ENCODE data around the gene ITGAV.

Gene ITGAV

GRCh38 chr2:186688813-186689212 lies 99.0 kb downstream of the ITGAV start:
- no CpG with 5 or more reads among the region's 3 CpGs for WGBS (ENCODE audit: extremely low coverage, insufficient coverage, insufficient read length)
- no peak overlapping the region for H3K14ac ChIP-seq (ENCODE audit: low read length)
- H3K27me3 ChIP-seq (ENCODE audit: insufficient read depth, low read length): no peaks in the 10 kb centered on the region
- H4K12ac ChIP-seq (ENCODE audit: low read depth, low read length): no peak overlapping the region
- no peak overlapping the region for H3K23ac ChIP-seq (ENCODE audit: low read length)
- no peak overlapping the region for H2AFZ ChIP-seq (ENCODE audit: insufficient read depth, low read length, poor library complexity)
- H2BK12ac ChIP-seq (ENCODE audit: low read length): no peak overlapping the region
- no peak overlapping the region for H3K9ac ChIP-seq (ENCODE audit: low read length)
- H3K79me1 ChIP-seq (ENCODE audit: low read length): no peaks in the 10 kb centered on the region
- H3K36me3 ChIP-seq (ENCODE audit: control insufficient read depth in 1 of 2, insufficient read depth in 2 of 2, low read length in 2 of 2): no peaks in the 10 kb centered on the region
- peaks cover 0 to 4% of the 10 kb centered on the region in 2 experiments for H3K4me1 ChIP-seq (ENCODE audit: control insufficient read depth in 1 of 2, insufficient read depth in 2 of 2, low read length in 2 of 2)
- no peak overlapping the region for H3K27ac ChIP-seq (ENCODE audit: low read depth, low read length)
- H2AK5ac ChIP-seq (ENCODE audit: low read length): no peak overlapping the region
- no peak overlapping the region for H4K91ac ChIP-seq (ENCODE audit: low read depth, low read length)
- H3K4ac ChIP-seq (ENCODE audit: low read depth, low read length): no peak overlapping the region
- no peak for DNase-seq
- H3K4me3 ChIP-seq (ENCODE audit: low read depth, low read length): no peak overlapping the region
- H3K4me2 ChIP-seq (ENCODE audit: low read length): no peak overlapping the region
- H3K79me2 ChIP-seq (ENCODE audit: control insufficient read depth, insufficient read depth, low read length, poor library complexity): no peaks in the 10 kb centered on the region
- H3K18ac ChIP-seq (ENCODE audit: low read length): no peak overlapping the region
- no peak overlapping the region for H2BK5ac ChIP-seq (ENCODE audit: low read depth, low read length, poor library complexity)
- H4K8ac ChIP-seq (ENCODE audit: low read depth, low read length): no peak overlapping the region
- H2BK120ac ChIP-seq (ENCODE audit: insufficient read depth, low read length, poor library complexity): no peak overlapping the region
- H3K9me3 ChIP-seq (ENCODE audit: insufficient read depth, low read depth, low read length): no peaks in the 10 kb centered on the region

- H4K91ac ChIP-seq (ENCODE audit: low read depth, low read length): no peak overlapping the region
- DNase-seq: no peak
These were observed 100.9 kb downstream of the ITGAV start for GRCh38 chr2:186690786-186691185.

GRCh38 chr2:186691231-186691630 lies 101.4 kb downstream of the ITGAV start:
- Histone ChIP-seq H2BK5ac (ENCODE audit: low read depth, low read length, poor library complexity) (no peak overlapping the region), H4K91ac (ENCODE audit: low read depth, low read length) (no peak overlapping the region), H2BK120ac (ENCODE audit: insufficient read depth, low read length, poor library complexity) (no peak overlapping the region), H3K18ac (ENCODE audit: low read length) (no peak overlapping the region), H2BK12ac (ENCODE audit: low read length) (no peak overlapping the region), H3K27me3 (ENCODE audit: insufficient read depth, low read length) (no peaks in the 10 kb centered on the region), H3K4me2 (ENCODE audit: low read length) (no peak overlapping the region), H3K27ac (ENCODE audit: low read depth, low read length) (no peak overlapping the region), H4K8ac (ENCODE audit: low read depth, low read length) (no peak overlapping the region), H3K4me1 (ENCODE audit: control insufficient read depth in 1 of 2, insufficient read depth in 2 of 2, low read length in 2 of 2) (peaks cover 0 to 4% of the 10 kb centered on the region in 2 experiments), H3K36me3 (ENCODE audit: control insufficient read depth in 1 of 2, insufficient read depth in 2 of 2, low read length in 2 of 2) (no peaks in the 10 kb centered on the region), H2AK5ac (ENCODE audit: low read length) (no peak overlapping the region), H3K9ac (ENCODE audit: low read length) (no peak overlapping the region), H3K79me2 (ENCODE audit: control insufficient read depth, insufficient read depth, low read length, poor library complexity) (no peaks in the 10 kb centered on the region), H2AFZ (ENCODE audit: insufficient read depth, low read length, poor library complexity) (no peak overlapping the region), H3K14ac (ENCODE audit: low read length) (no peak overlapping the region), H3K4me3 (ENCODE audit: low read depth, low read length) (no peak overlapping the region), H3K79me1 (ENCODE audit: low read length) (peaks cover 4% of the 10 kb centered on the region), H3K23ac (ENCODE audit: low read length) (no peak overlapping the region), H3K4ac (ENCODE audit: low read depth, low read length) (no peak overlapping the region), H4K12ac (ENCODE audit: low read depth, low read length) (no peak overlapping the region), H3K9me3 (ENCODE audit: insufficient read depth, low read depth, low read length) (no peaks in the 10 kb centered on the region)
- no peak for DNase-seq

More at GRCh38 chr2:186690786-186691185, 100.9 kb downstream of the ITGAV start:
- no peak overlapping the region for H3K4ac ChIP-seq (ENCODE audit: low read depth, low read length)
- no peaks in the 10 kb centered on the region for H3K27me3 ChIP-seq (ENCODE audit: insufficient read depth, low read length)
- no peak overlapping the region for H3K27ac ChIP-seq (ENCODE audit: low read depth, low read length)
- no peak overlapping the region for H3K18ac ChIP-seq (ENCODE audit: low read length)
- H4K12ac ChIP-seq (ENCODE audit: low read depth, low read length): no peak overlapping the region
- H3K79me1 ChIP-seq (ENCODE audit: low read length): peaks cover 4% of the 10 kb centered on the region
- no peak overlapping the region for H3K23ac ChIP-seq (ENCODE audit: low read length)
- H3K4me3 ChIP-seq (ENCODE audit: low read depth, low read length): no peak overlapping the region
- no peak overlapping the region for H3K4me2 ChIP-seq (ENCODE audit: low read length)
- WGBS (ENCODE audit: extremely low coverage, insufficient coverage, insufficient read length): no CpG with 5 or more reads among the region's 2 CpGs
- no peak overlapping the region for H2BK120ac ChIP-seq (ENCODE audit: insufficient read depth, low read length, poor library complexity)
- no peaks in the 10 kb centered on the region for H3K79me2 ChIP-seq (ENCODE audit: control insufficient read depth, insufficient read depth, low read length, poor library complexity)
- H3K4me1 ChIP-seq (ENCODE audit: control insufficient read depth in 1 of 2, insufficient read depth in 2 of 2, low read length in 2 of 2): peaks cover 0 to 4% of the 10 kb centered on the region in 2 experiments
- H2AK5ac ChIP-seq (ENCODE audit: low read length): no peak overlapping the region
- no peak overlapping the region for H4K8ac ChIP-seq (ENCODE audit: low read depth, low read length)
- no peak overlapping the region for H2BK12ac ChIP-seq (ENCODE audit: low read length)
- H3K14ac ChIP-seq (ENCODE audit: low read length): no peak overlapping the region
- H3K36me3 ChIP-seq (ENCODE audit: control insufficient read depth in 1 of 2, insufficient read depth in 2 of 2, low read length in 2 of 2): no peaks in the 10 kb centered on the region
- H2AFZ ChIP-seq (ENCODE audit: insufficient read depth, low read length, poor library complexity): no peak overlapping the region
- H3K9ac ChIP-seq (ENCODE audit: low read length): no peak overlapping the region
- no peaks in the 10 kb centered on the region for H3K9me3 ChIP-seq (ENCODE audit: insufficient read depth, low read depth, low read length)
- no peak overlapping the region for H2BK5ac ChIP-seq (ENCODE audit: low read depth, low read length, poor library complexity)

GRCh38 chr2:186691900-186692299 lies 102.0 kb downstream of the ITGAV start:
- peaks cover 0 to 4% of the 10 kb centered on the region in 2 experiments for H3K4me1 ChIP-seq (ENCODE audit: control insufficient read depth in 1 of 2, insufficient read depth in 2 of 2, low read length in 2 of 2)
- no CpG with 5 or more reads among the region's 5 CpGs for WGBS (ENCODE audit: extremely low coverage, insufficient coverage, insufficient read length)
- H3K18ac ChIP-seq (ENCODE audit: low read length): no peak overlapping the region
- no peaks in the 10 kb centered on the region for H3K9me3 ChIP-seq (ENCODE audit: insufficient read depth, low read depth, low read length)
- no peak overlapping the region for H4K91ac ChIP-seq (ENCODE audit: low read depth, low read length)
- H3K79me1 ChIP-seq (ENCODE audit: low read length): peaks cover 4% of the 10 kb centered on the region
- no peaks in the 10 kb centered on the region for H3K27me3 ChIP-seq (ENCODE audit: insufficient read depth, low read length)
- H3K23ac ChIP-seq (ENCODE audit: low read length): no peak overlapping the region
- no peak overlapping the region for H2AK5ac ChIP-seq (ENCODE audit: low read length)
- no peak overlapping the region for H3K4me3 ChIP-seq (ENCODE audit: low read depth, low read length)
- no peak overlapping the region for H3K9ac ChIP-seq (ENCODE audit: low read length)
- H4K12ac ChIP-seq (ENCODE audit: low read depth, low read length): no peak overlapping the region
- H2BK12ac ChIP-seq (ENCODE audit: low read length): no peak overlapping the region
- no peak for DNase-seq
- H3K4me2 ChIP-seq (ENCODE audit: low read length): no peak overlapping the region
- H3K4ac ChIP-seq (ENCODE audit: low read depth, low read length): no peak overlapping the region
- H3K14ac ChIP-seq (ENCODE audit: low read length): no peak overlapping the region
- no peaks in the 10 kb centered on the region for H3K36me3 ChIP-seq (ENCODE audit: control insufficient read depth in 1 of 2, insufficient read depth in 2 of 2, low read length in 2 of 2)
- no peak overlapping the region for H2BK5ac ChIP-seq (ENCODE audit: low read depth, low read length, poor library complexity)
- H4K8ac ChIP-seq (ENCODE audit: low read depth, low read length): no peak overlapping the region
- no peak overlapping the region for H2BK120ac ChIP-seq (ENCODE audit: insufficient read depth, low read length, poor library complexity)
- H3K27ac ChIP-seq (ENCODE audit: low read depth, low read length): no peak overlapping the region
- no peak overlapping the region for H2AFZ ChIP-seq (ENCODE audit: insufficient read depth, low read length, poor library complexity)
- no peaks in the 10 kb centered on the region for H3K79me2 ChIP-seq (ENCODE audit: control insufficient read depth, insufficient read depth, low read length, poor library complexity)
